SK-N-MC (cell line): Measurements from ENCODE around the gene PLEKHB1.

Experiments
- EZH2 ChIP-seq: fragments of 200-600 bp; sonication (generic); IDR thresholded peaks from one replicate; pipeline ENCODE4 v1.6.1; 2017; ENCODE audit warnings: antibody characterized with exemption
- POLR2AphosphoS5 ChIP-seq: IDR thresholded peaks from 2 replicates; pipeline ENCODE4 v1.6.1; 2012; ENCODE audit warnings: mild to moderate bottlenecking, low read depth, low read length, borderline replicate concordance

GRCh38 chr11:73650400-73650799 is 4.0 kb downstream of the PLEKHB1 start:
- TF ChIP-seq EZH2 (no peak), POLR2AphosphoS5 (no peak)
